Progenitor cell of endocrine pancreas (in vitro differentiated cells): ENCODE measurements around the gene CPSF6. TPM values are rescaled to one million over a fixed set of nuclear protein-coding genes. Genes with fewer than 3 reads are reported as not detected.

Source experiments
- DNase-seq: peaks from one replicate; pipeline ENCODE4 v3.0.0; 2021; ENCODE audit warnings: low spot score; ENCODE audit not compliant: unreplicated experiment
- H3K27ac Mint-ChIP-seq: 2 replicates; pipeline ENCODE4 v1.8.0; 2021; ENCODE audit warnings: mild to moderate bottlenecking, moderate library complexity, mixed read lengths
- H3K27me3 Mint-ChIP-seq: 2 replicates; pipeline ENCODE4 v1.8.0; 2021; ENCODE audit warnings: mixed read lengths
- H3K36me3 Mint-ChIP-seq: 2 replicates; pipeline ENCODE4 v1.8.0; 2022; ENCODE audit warnings: mixed read lengths; ENCODE audit not compliant: insufficient read depth
- H3K4me1 Mint-ChIP-seq: 2 replicates; pipeline ENCODE4 v1.8.0; 2021; ENCODE audit warnings: low read depth, mixed read lengths
- H3K4me3 Mint-ChIP-seq: 2 replicates; pipeline ENCODE4 v1.8.0; 2021; ENCODE audit warnings: low read depth, mild to moderate bottlenecking, moderate library complexity, mixed read lengths
- H3K9me3 Mint-ChIP-seq: 2 replicates; pipeline ENCODE4 v1.8.0; 2021; ENCODE audit warnings: low read depth, mixed read lengths
- CTCF ChIP-seq: fragments of 200-600 bp; sonication (generic); IDR thresholded peaks from one replicate; pipeline ENCODE4 v1.5.0; 2021; ENCODE audit warnings: antibody characterized with exemption, mild to moderate bottlenecking; ENCODE audit not compliant: unreplicated experiment
- total RNA-seq: library from RNA; stranded (reverse); gene quantifications from 2 replicates; pipeline ENCODE4 v1.2.1, GENCODE V29; 2021

The CPSF6 gene
- total RNA-seq, 1 donor from 2014 or later = 156 TPM

- Mint-ChIP-seq H3K9me3 (peaks cover 11% of the 10 kb centered on the region), H3K36me3 (no peaks in the 10 kb centered on the region), H3K27me3 (no peaks in the 10 kb centered on the region), H3K4me1 (peaks cover 6% of the 10 kb centered on the region), H3K4me3 (no peak overlapping the region), H3K27ac (no peak overlapping the region)
- no peak for DNase-seq
- TF ChIP-seq CTCF = no peak
These were observed 28.2 kb upstream of the CPSF6 start for GRCh38 chr12:69211160-69211559.

- DNase-seq = no peak
- no peaks in the 10 kb centered on the region for H3K27me3 Mint-ChIP-seq
- peaks cover 2% of the 10 kb centered on the region for H3K9me3 Mint-ChIP-seq
- peaks cover 6% of the 10 kb centered on the region for H3K4me1 Mint-ChIP-seq
- no peaks in the 10 kb centered on the region for H3K36me3 Mint-ChIP-seq
- TF ChIP-seq CTCF = no peak
- no peak overlapping the region for H3K27ac Mint-ChIP-seq
- H3K4me3 Mint-ChIP-seq = no peak overlapping the region
These were observed 25.2 kb upstream of the CPSF6 start for GRCh38 chr12:69214169-69214568.

- Mint-ChIP-seq H3K9me3 (peaks cover 8% of the 10 kb centered on the region), H3K27ac (no peak overlapping the region), H3K4me3 (no peak overlapping the region), H3K4me1 (no peaks in the 10 kb centered on the region), H3K27me3 (no peaks in the 10 kb centered on the region), H3K36me3 (no peaks in the 10 kb centered on the region)
- no peak for TF ChIP-seq CTCF
- DNase-seq = no peak
These were observed 14.0 kb upstream of the CPSF6 start for GRCh38 chr12:69225251-69225910.

- no peak for TF ChIP-seq CTCF
- Mint-ChIP-seq H3K4me1 (no peaks in the 10 kb centered on the region), H3K9me3 (peaks cover 20% of the 10 kb centered on the region), H3K27me3 (no peaks in the 10 kb centered on the region), H3K27ac (no peak overlapping the region), H3K36me3 (peaks cover 2% of the 10 kb centered on the region), H3K4me3 (no peak overlapping the region)
- DNase-seq = no peak
These were observed 7.9 kb upstream of the CPSF6 start for GRCh38 chr12:69231479-69231878.

GRCh38 chr12:69238589-69239351, 599 bp upstream of the CPSF6 start:
- Mint-ChIP-seq H3K36me3 (no peaks in the 10 kb centered on the region), H3K27me3 (no peaks in the 10 kb centered on the region), H3K9me3 (no peaks in the 10 kb centered on the region), H3K27ac (peak overlapping the region; percentile 98), H3K4me3 (peak overlapping the region; percentile 81), H3K4me1 (peaks cover 25% of the 10 kb centered on the region)
- no peak for TF ChIP-seq CTCF
- no peak for DNase-seq
